Esophagus squamous epithelium (tissue), 5 donors: ENCODE results near the gene BAHCC1. TPM values are rescaled to one million over a fixed set of nuclear protein-coding genes. Genes with fewer than 3 reads are reported as not detected.
A peak's percentile ranks its signal among the peaks of the same experiment; 100 is the strongest.
"Not testable (repeated sequence)": the region's sequence is repeated elsewhere in the genome, so short reads cannot be mapped to it uniquely, and the experiment has no call there.

Experiments
- DNase-seq: peaks from one replicate; lab custom pipeline; 2025; lab: John Stamatoyannopoulos, UW
- H3K27ac ChIP-seq, 4 donors: fragments of 200-600 bp; sonication (generic); one replicate each; pipeline ENCODE4 v1.5.1; 2016 to 2019; ENCODE audit warnings: mild to moderate bottlenecking in 1 of 4
- H3K27me3 ChIP-seq, 4 donors: fragments of 200-600 bp; sonication (generic); 1 replicate in 3 of 4; 2 replicates in 1 of 4; pipeline versions ENCODE4 v1.5.1 to v1.6.0; 2017 to 2021; ENCODE audit warnings: antibody characterized with exemption in 1 of 4
- H3K36me3 ChIP-seq, 3 donors: fragments of 200-600 bp; sonication (generic); one replicate each; pipeline ENCODE4 v1.5.1; 2016 to 2019
- H3K4me1 ChIP-seq, 3 donors: fragments of 200-600 bp; sonication (generic); one replicate each; pipeline ENCODE4 v1.5.1; 2017 to 2019
- H3K4me3 ChIP-seq, 4 donors: fragments of 200-600 bp; sonication (generic); 1 replicate in 3 of 4; 2 replicates in 1 of 4; pipeline ENCODE4 v1.5.1; 2016 to 2019; ENCODE audit warnings: mild to moderate bottlenecking in 2 of 4, moderate library complexity in 1 of 4
- H3K9me3 ChIP-seq, 3 donors: fragments of 200-600 bp; sonication (generic); one replicate each; pipeline ENCODE4 v1.5.1; 2016 to 2019
- POLR2A ChIP-seq, 4 donors: fragments of 450-650 bp; IDR thresholded peaks; one replicate each; pipeline ENCODE4 v1.6.1; 2017; ENCODE audit warnings: antibody characterized with exemption in 4 of 4, mild to moderate bottlenecking in 4 of 4, moderate library complexity in 3 of 4
- WGBS, 2 donors: methylation state at CpG; one replicate each; pipeline ENCODE4 v1.1.5; 2018; 5-methylcytosine and 5-hydroxymethylcytosine counted together
- intact Hi-C: fragments of 100-400 bp; cut with DNase I; formaldehyde crosslinking; loops from one replicate; pipeline ENCODE4 v1.15.0; 2022
- total RNA-seq, 4 donors: library from RNA; depleted of rRNA; stranded (reverse); fragments of >200 nt; gene quantifications; one replicate each; pipeline ENCODE4 v1.1.0, GENCODE V29; 2016
- TF ChIP-seq, protein P1 (sequence below), 6 experiments: fragments of 450-650 bp in 4 of 6; fragments of 200-600 bp in 2 of 6; sonication (generic) in 2 of 6; IDR thresholded peaks; one replicate each; pipeline ENCODE4 v1.5.1; 2016 to 2019; ENCODE audit warnings: antibody characterized with exemption in 6 of 6, mild to moderate bottlenecking in 4 of 6, moderate library complexity in 4 of 6
- donor health status: DM: yes; HTN: yes; CAD: no.

The BAHCC1 gene
- total RNA-seq, 4 donors from 2014 or later = 3.8 to 10.6 (median 5.4) TPM

DNA sequence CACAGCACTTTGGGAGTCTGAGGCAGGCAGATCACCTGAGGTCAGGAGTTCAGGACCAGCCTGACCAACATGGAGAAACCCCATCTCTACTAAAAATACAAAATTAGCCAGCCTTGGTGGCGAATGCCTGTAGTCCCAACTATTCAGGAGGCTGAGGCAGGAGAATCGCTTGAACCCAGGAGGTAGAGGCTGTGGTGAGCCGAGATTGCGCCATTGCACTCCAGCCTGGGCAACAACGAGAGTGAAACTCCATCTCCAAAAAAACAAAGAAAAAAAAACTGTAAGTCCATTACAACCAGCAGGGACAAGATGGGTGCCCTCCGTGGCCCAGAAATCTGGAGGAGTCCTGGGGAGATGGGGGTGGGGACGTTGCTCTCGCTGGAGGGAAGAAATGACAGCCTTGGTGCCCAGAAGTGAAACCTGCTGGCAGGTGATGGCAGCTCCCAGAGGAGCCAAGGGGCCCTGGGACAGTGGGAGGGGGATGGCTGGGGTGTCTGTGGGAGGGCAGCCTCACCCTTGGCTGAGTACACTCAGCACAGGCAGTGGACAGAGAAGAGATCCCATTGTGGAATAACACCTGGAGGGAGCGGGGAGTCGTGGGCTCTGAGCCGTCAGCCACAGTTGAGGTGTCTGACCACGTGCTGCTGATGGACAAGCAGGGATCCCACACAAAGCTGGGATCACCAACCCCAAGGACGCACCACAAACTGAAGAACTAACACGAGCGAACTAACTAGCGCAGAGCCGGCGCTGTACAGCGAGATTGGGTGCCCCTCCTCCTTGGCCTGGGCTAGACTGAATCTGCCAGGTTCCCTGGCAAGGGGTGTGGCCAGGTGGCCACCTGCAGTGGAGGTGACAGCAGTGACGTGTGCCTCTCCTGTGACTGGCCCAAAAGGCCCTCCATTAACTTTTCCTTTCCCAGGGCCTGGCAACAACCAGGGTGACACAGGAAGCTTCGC lies 46.9 kb upstream of the BAHCC1 start:
- WGBS, 2 donors = 87 to 92% methylated on average over 16 to 21 of the region's 21 CpGs
- intact Hi-C loops = no loop called here
- Histone ChIP-seq H3K4me1 (peaks cover 20 to 45% (median 21%) of the 10 kb centered on the region in 3 donors), H3K4me3 (no peak overlapping the region), H3K27me3 (peaks cover 0 to 5% (median 0%) of the 10 kb centered on the region in 4 donors), H3K27ac (no peak overlapping the region), H3K9me3 (no peaks in the 10 kb centered on the region), H3K36me3 (no peaks in the 10 kb centered on the region)
- DNase-seq = no peak
- no peak for TF ChIP-seq POLR2A (IDR thresholded peaks at IDR 0.05)
- TF ChIP-seq, protein P1, sequence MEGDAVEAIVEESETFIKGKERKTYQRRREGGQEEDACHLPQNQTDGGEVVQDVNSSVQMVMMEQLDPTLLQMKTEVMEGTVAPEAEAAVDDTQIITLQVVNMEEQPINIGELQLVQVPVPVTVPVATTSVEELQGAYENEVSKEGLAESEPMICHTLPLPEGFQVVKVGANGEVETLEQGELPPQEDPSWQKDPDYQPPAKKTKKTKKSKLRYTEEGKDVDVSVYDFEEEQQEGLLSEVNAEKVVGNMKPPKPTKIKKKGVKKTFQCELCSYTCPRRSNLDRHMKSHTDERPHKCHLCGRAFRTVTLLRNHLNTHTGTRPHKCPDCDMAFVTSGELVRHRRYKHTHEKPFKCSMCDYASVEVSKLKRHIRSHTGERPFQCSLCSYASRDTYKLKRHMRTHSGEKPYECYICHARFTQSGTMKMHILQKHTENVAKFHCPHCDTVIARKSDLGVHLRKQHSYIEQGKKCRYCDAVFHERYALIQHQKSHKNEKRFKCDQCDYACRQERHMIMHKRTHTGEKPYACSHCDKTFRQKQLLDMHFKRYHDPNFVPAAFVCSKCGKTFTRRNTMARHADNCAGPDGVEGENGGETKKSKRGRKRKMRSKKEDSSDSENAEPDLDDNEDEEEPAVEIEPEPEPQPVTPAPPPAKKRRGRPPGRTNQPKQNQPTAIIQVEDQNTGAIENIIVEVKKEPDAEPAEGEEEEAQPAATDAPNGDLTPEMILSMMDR (IDR thresholded peaks at IDR 0.05) = no peak

GRCh38 chr17:81349397-81350319 lies 45.6 kb upstream of the BAHCC1 start:
- intact Hi-C loops = no loop called here
- peak overlapping the region in 3 of 4 donors; percentile 5 to 75 (median 63) for H3K27ac ChIP-seq

DNA sequence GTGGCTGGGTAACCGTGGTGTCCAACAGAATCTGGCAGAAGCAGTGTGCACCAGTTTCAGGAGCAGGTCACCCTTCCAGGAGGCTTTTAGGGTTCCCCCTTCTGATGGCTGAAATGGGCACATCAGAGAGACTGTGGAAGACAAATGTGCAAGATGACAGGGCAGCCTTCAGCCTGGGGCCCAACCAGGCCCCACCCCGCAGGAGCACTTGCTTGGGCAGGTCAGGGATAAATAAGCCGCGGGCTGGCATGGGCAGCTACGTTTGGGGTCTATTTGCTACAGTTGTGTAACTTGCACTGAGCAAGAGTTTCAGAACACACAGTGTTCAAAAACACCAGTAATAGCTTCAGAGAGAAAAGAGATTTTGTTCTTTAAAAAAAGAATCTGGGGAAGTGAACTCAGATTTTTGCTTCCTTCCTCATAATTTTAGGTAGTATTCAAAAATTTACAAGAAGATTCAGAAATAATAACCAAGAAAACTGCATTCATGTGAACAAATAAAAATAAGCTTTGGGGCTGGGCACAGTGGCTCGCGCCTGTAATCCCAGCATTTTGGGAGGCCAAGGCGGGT lies 44.9 kb upstream of the BAHCC1 start:
- 51 to 62% methylated on average over 7 of the region's 8 CpGs for WGBS, 2 donors
- H3K4me1 ChIP-seq = peaks cover 20 to 39% (median 21%) of the 10 kb centered on the region in 3 donors
- DNase-seq = no peak
- H3K36me3 ChIP-seq = no peaks in the 10 kb centered on the region
- no peaks in the 10 kb centered on the region for H3K9me3 ChIP-seq
- intact Hi-C loops = no loop called here
- H3K27me3 ChIP-seq = no peaks in the 10 kb centered on the region
- no peak for TF ChIP-seq POLR2A (IDR thresholded peaks at IDR 0.05)
- TF ChIP-seq, protein P1 (IDR thresholded peaks at IDR 0.05) = no peak
- peak overlapping the region in 3 of 4 donors; percentile 5 to 75 (median 63) for H3K27ac ChIP-seq
- no peak overlapping the region for H3K4me3 ChIP-seq

More at GRCh38 chr17:81349397-81350319, 45.6 kb upstream of the BAHCC1 start:
- DNase-seq = no peak
- WGBS, 2 donors = 57 to 62% methylated on average over 14 to 16 of the region's 28 CpGs
- no peak for TF ChIP-seq POLR2A (IDR thresholded peaks at IDR 0.05)
- no peaks in the 10 kb centered on the region for H3K36me3 ChIP-seq
- no peak overlapping the region for H3K4me3 ChIP-seq
- H3K4me1 ChIP-seq = peaks cover 20 to 39% (median 21%) of the 10 kb centered on the region in 3 donors
- no peaks in the 10 kb centered on the region for H3K27me3 ChIP-seq
- H3K9me3 ChIP-seq = no peaks in the 10 kb centered on the region

- intact Hi-C loops, H3K27me3 ChIP-seq, H3K4me3 ChIP-seq, H3K9me3 ChIP-seq, H3K27ac ChIP-seq, H3K36me3 ChIP-seq, DNase-seq: not testable (repeated sequence)
- peaks cover 19 to 36% (median 20%) of the 10 kb centered on the region in 3 donors for H3K4me1 ChIP-seq
- 69 to 81% methylated on average over 6 to 18 of the region's 25 CpGs for WGBS, 2 donors
These were observed 43.8 kb upstream of the BAHCC1 start for GRCh38 chr17:81351329-81352052.

GRCh38 chr17:81352056-81352455 lies 43.2 kb upstream of the BAHCC1 start:
- intact Hi-C loops, DNase-seq: not testable (repeated sequence)

More at GRCh38 chr17:81352056-81352455, 43.2 kb upstream of the BAHCC1 start:
- 98% methylated on average over 9 of the region's 38 CpGs; no CpG with 5 or more reads in 1 of the 2 donors for WGBS, 2 donors
- not testable (repeated sequence) for H3K9me3 ChIP-seq, H3K4me3 ChIP-seq, H3K27me3 ChIP-seq, H3K27ac ChIP-seq, H3K36me3 ChIP-seq
- H3K4me1 ChIP-seq = peaks cover 14 to 31% (median 16%) of the 10 kb centered on the region in 3 donors
